ENCODE data around the gene DPP9.
"Not testable (repeated sequence)": the region's sequence is repeated elsewhere in the genome, so short reads cannot be mapped to it uniquely, and the experiment has no call there.

Gene DPP9

DNA sequence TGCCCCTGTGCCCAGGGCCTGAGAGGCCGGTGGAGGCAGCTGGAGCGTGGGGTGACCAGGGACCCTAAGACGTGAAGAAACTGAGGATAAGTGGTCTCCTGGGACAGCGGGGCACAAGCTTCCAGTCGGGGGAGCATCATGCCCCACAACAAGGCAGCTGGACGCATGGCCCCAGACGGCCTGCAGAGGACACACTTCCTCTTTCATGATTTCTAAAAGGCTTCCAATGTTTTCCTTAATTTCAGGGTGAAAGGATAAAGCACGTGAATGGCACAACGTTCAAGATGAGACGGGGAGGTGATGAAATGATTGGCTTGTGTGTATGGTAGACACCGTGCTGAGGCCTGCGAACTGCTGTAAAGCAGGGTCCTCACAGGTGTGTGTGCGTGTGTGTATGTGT lies 33.3 kb downstream of the DPP9 start:
- TF ChIP-seq, protein P1, sequence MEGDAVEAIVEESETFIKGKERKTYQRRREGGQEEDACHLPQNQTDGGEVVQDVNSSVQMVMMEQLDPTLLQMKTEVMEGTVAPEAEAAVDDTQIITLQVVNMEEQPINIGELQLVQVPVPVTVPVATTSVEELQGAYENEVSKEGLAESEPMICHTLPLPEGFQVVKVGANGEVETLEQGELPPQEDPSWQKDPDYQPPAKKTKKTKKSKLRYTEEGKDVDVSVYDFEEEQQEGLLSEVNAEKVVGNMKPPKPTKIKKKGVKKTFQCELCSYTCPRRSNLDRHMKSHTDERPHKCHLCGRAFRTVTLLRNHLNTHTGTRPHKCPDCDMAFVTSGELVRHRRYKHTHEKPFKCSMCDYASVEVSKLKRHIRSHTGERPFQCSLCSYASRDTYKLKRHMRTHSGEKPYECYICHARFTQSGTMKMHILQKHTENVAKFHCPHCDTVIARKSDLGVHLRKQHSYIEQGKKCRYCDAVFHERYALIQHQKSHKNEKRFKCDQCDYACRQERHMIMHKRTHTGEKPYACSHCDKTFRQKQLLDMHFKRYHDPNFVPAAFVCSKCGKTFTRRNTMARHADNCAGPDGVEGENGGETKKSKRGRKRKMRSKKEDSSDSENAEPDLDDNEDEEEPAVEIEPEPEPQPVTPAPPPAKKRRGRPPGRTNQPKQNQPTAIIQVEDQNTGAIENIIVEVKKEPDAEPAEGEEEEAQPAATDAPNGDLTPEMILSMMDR (IDR thresholded peaks at IDR 0.05; ENCODE audit: extremely low read depth, missing control alignments), result no peak
- DNase-seq (ENCODE audit: low spot score), result no peak

DNA sequence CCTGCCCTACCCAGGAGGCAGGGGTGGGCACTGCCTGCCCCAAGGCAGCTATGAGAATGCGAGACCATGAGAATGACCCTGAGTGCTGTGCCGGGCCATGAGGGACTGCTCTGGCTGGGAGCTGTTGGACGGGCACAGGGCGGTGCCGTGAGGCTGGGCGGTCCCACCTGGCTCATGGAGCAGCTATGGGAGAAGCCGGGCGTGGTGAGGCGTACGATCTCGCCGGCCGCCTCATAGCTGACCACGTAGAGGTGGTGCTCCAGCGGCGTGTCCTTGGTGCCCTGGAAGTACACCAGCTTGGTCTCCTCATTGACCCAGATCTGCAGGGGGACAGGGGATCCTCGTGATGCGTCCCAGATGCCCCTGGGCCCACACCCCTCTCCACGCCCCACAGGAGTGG lies 34.2 kb downstream of the DPP9 start:
- TF ChIP-seq, protein P1 (IDR thresholded peaks at IDR 0.05; ENCODE audit: extremely low read depth, missing control alignments), result no peak
- no peak for DNase-seq (ENCODE audit: low spot score)

DNA sequence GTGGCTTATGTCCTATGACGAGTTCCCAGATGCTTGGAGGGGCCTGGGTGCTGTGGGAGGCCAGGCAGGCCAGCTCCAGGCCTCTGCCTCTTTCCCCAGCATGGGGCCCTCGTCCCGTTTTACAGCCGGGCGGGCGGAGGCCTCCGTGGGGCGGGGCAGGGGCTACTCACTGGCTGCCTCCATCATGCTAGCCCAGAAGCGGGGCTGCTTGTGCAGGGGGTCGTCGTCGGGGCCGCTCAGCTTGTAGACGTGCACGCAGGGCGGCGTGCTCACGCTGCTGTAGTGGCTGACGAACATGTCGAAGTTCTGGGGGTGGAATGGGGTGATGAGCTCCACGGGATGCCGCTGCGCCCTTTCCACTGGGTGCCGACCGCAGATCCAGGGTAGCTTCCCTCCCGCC lies 35.1 kb downstream of the DPP9 start:
- TF ChIP-seq, protein P1 (IDR thresholded peaks at IDR 0.05; ENCODE audit: extremely low read depth, missing control alignments), result no peak
- DNase-seq (ENCODE audit: low spot score), result no peak

DNA sequence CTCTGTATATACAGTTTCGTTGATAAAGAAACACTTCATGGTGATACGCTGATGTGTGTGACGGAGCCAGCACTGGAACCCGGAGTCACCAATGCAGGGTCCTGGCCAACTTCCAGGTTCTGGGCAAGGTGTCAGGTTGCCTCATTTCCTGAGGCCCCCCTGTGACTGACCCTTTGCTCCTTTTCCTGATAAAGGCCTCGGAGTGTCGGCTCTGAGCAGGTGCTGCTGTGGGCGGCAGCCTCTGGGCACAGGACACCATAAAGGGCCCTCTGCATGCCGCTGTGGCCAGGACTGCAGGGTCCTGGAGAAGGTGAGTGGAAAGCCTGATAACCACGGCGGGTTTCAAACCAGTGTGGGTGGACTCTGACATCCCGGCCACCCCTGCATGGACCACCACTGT lies 36.2 kb downstream of the DPP9 start:
- TF ChIP-seq, protein P1 (IDR thresholded peaks at IDR 0.05; ENCODE audit: extremely low read depth, missing control alignments), result no peak

DNA sequence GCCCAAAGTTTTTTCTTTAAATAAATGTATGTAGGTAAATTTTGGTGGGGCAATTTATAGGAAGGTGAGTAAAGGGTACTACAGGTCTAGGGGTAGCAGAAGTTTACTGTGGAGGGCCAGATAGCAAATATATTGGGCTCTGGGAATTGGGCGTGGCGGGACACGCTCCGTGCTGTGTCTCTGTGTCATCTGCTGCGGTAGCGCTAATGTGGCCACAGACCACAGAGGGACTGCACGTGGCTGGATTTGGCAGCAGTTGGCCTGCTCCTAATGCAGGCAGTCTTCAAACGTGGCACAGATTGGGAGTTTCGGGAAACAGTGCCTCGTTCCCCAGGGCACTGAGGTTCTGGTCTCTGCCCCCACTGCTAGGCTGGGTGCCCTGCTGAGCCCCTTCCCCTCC lies 36.9 kb downstream of the DPP9 start:
- DNase-seq (ENCODE audit: low spot score), result no peak
- TF ChIP-seq, protein P1 (IDR thresholded peaks at IDR 0.05; ENCODE audit: extremely low read depth, missing control alignments), result no peak

More for the DNA sequence above, 36.2 kb downstream of the DPP9 start:
- DNase-seq (ENCODE audit: low spot score), result no peak

DNA sequence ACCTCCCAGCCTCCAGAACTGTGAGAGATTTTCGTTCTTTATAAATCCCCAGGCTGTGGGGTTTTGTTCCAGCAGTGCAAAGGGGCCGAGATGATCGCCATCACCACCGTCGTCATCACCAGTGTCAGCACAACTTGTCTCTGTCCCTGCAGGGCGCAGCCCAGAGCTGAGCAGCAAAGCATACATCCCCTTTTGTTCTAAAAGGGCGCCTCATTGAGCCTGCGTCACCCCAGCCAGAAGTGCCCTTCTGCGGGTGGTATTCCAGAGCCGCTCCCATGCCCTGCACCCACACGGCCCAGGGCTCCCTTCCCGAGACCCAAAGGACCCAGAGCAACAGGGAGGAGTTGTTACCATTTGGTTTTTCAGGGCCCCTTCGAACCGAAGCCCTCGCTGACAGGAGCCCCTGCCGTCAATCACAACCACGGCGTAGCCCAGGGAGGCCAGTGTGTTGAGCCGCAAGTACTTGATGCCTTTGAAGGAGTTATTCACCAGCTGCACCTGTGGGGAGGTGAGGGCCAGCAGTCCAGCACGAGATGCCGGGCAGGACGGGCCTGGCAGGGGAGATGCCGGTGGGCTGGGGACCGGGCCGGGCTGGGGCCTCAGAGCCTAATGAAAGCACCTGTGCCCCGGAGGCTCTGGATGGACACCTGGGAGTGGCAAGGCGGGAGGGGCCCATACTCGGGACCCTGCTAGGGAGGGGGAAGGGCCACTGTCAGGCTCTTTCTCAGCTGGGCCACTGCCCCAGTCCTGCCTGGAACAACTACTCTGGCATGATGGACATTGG lies 39.1 kb downstream of the DPP9 start:
- TF ChIP-seq, protein P1 (IDR thresholded peaks at IDR 0.05; ENCODE audit: extremely low read depth, missing control alignments), result no peak
- no peak for DNase-seq (ENCODE audit: low spot score)

DNA sequence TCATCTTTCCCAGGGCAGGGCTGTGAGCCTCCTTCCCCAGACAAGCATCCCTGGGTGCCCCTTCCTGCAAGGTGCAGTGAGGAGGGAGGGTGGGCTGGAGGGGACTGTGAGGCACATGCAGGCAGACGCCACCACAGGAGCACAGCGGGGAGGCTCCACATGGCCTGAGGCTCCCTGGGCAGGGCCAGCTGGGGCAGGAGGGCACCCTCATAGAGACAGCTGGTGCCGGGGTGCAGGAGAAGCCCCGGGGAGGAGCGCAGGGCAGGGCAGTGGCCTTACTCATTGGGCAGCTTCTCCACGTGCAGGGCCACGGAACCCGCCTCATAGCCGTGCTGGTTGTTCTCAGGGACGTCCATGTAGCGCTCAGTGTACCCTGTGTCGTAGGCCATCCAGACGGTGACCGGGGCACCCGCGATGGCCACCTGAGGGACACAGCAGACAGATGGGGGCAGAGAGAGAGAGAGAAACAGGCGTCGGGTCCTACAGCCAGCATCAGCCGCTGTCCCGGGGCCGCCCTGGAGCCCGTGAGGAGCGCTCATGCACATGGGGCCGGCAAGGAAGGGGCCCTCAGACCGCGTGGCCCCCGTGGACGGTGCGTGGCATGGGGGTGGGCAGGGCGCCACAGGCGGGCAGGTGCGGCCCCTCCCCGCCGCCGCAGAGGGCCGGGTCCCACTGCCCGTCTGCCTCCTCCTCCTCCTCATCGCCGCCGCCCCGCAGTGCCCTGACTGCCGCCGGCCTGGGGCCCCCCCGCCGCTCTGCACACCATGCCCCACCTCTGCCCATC lies 41.0 kb downstream of the DPP9 start:
- TF ChIP-seq, protein P1 (IDR thresholded peaks at IDR 0.05; ENCODE audit: extremely low read depth, missing control alignments), result no peak
- no peak for DNase-seq (ENCODE audit: low spot score)

DNA sequence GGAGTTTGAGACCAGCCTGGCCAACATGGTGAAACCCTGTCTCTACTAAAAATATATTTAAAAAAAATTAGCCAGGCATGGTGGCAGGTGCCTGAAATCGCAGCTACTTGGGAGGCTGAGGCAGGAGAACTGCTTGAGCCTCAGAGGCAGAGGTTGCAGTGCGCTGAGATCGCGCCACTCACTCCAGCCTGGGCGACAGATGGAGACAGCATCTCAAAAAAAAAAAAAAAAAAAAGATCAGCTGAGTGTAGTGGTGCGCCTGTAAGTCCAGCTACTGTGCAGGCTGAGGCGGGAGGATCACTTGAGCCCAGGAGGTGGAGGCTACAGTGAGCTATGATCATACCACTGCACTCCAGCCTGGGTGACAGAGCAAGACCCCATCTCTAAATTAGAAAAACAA lies 43.6 kb downstream of the DPP9 start:
- DNase-seq (ENCODE audit: low spot score), result not testable (repeated sequence)

All from GM20000 (cell line).